Vagina (tissue), 2 donors: ENCODE results near the gene AK4.

Experiments
- CTCF ChIP-seq, 3 experiments: fragments of 450-650 bp in 2 of 3; fragments of 200-600 bp in 1 of 3; sonication (generic) in 1 of 3; IDR thresholded peaks; one replicate each; pipeline ENCODE4 v1.5.1; 2017 to 2019; ENCODE audit warnings: antibody characterized with exemption in 3 of 3, mild to moderate bottlenecking in 2 of 3, moderate library complexity in 2 of 3
- POLR2A ChIP-seq, 2 donors: fragments of 450-650 bp; IDR thresholded peaks; one replicate each; pipeline ENCODE4 v1.6.1; 2017; ENCODE audit warnings: antibody characterized with exemption in 2 of 2, mild to moderate bottlenecking in 2 of 2, moderate library complexity in 2 of 2

- no peak for TF ChIP-seq POLR2A (IDR thresholded peaks at IDR 0.05)
- TF ChIP-seq CTCF (IDR thresholded peaks at IDR 0.05), result no peak
These were observed 81.2 kb downstream of the AK4 start for GRCh38 chr1:65229201-65229600.
